Measurements from ENCODE around the gene SFT2D2.
"Not testable (repeated sequence)": the region's sequence is repeated elsewhere in the genome, so short reads cannot be mapped to it uniquely, and the experiment has no call there.

Gene SFT2D2

GRCh38 chr1:168225476-168226190, at the start of gene SFT2D2:
Gene SFT2D2 (plus strand): TSS chr1:168226004. CDS start chr1:168226080, 76 bp downstream.
- DNase-seq = peak; percentile 72

DNA sequence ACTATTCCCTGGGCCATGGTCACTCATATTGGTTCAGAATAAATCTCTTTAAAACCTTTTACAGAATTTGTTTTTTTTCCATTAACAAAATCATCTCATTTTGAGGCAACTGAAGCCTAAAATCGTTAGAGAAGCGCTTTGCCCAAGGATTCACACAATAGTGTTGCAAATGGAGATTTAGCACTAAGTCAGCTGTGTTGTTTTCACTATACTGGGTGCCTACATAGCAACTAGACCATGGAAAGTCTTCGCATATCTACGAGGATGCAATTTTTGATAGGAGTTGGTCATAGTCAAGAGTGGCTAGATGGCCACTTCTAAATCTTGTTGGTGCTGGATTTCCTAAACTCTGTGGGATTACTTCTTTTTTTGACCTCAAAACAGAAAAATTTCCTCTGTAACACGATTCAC, 47.6 kb upstream of the SFT2D2 start:
- no peak for DNase-seq

DNA sequence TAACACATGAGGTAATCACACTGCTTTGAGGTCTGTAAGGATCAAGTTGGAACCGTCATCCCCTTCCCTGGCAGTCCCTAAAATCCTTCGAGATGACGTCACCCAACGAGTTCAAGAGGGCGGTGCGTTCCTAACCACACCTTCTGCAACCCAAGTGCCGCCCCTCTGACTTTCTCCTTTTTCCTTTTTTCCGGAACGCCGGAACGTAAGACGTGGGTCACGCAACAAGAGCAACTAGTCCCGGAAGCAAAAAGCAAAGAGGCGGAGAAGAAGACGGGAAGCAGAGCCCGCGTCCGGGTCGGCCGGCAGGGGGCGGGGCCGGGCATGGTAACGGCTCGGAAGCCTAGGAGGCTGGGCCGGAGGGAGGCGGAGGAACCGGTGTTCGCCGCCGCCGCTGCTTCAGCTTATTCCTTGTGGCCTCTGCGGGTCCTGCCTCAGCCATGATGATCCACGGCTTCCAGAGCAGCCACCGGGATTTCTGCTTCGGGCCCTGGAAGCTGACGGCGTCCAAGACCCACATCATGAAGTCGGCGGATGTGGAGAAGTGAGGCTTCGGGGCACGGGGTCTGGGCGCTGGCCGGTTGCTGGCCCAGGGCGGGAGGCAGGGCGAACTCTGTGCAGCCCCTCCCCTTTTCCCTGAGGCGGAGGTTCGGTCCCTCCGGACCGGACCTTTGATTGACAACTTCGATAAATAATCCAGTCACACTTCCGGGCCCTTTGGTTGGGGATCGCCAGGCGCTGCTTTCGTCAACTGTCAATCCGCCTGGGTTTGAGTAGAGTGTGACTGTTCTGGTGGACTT, 47.0 kb upstream of the SFT2D2 start, which contains the start of gene TIPRL:
TIPRL (plus strand) TSS at position 325 of the 800 bp plus-strand sequence; CDS start at position 441, 116 bp downstream.
- DNase-seq = peak; percentile 98

GRCh38 chr1:168179438-168180147, 46.2 kb upstream of the SFT2D2 start:
- DNase-seq = no peak

GRCh38 chr1:168180148-168180524, 45.7 kb upstream of the SFT2D2 start:
- DNase-seq = no peak

DNA sequence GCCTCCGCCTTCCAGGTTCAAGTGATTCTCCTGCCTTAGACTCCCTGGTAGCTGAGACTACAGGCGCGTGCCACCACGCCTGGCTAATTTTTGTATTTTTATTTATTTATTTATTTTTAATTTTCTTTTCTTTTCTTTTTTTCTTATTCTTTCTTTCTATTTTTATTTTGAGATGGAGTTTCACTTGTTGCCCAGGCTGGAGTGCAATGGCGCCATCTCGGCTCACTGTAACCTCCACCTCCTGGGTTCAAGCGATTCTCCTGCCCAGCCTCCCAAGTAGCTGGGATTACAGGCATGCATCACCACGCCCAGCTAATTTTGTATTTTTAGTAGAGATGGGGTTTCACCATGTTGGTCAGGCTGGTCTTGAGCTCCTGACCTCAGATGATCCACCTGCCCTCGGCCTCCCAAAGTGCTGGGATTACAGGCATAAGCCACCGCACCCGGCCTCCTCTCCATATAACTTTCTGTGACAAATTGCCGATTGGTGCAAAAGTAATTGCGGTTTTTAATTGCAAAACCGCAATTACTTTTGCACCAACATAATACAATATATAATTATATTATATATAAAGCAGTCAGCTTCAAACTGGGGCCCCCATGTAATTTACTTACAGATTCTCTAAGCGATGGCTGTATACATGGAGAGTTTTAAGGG, 44.6 kb upstream of the SFT2D2 start:
- not testable (repeated sequence) for DNase-seq

- DNase-seq = no peak
These were observed 38.6 kb upstream of the SFT2D2 start for GRCh38 chr1:168187177-168187576.

DNA sequence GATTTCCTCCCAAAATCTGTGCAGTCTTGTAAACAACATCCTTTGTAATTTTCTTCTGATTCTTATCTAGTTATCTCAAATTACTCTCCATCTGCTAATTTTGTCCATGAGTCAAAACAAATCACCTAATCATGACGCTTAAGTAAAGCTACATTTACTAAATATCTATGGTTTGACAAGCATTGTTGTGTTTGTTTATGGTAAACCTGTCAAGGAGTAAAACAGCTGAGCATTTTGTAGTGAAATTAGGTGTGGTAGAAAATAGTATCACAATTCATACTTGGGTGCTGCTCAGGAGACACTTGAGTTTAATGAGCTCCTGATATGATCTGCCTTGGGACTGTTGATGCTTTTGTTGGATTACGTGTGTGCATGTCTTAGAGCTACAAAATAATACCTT, 35.4 kb upstream of the SFT2D2 start:
- no peak for DNase-seq

GRCh38 chr1:168195199-168196135, 30.3 kb upstream of the SFT2D2 start:
- DNase-seq = no peak

GRCh38 chr1:168199056-168199455, 26.7 kb upstream of the SFT2D2 start:
- DNase-seq = no peak

GRCh38 chr1:168202941-168203654, 22.7 kb upstream of the SFT2D2 start:
- no peak for DNase-seq

GRCh38 chr1:168206111-168206510, 19.7 kb upstream of the SFT2D2 start:
- no peak for DNase-seq

DNA sequence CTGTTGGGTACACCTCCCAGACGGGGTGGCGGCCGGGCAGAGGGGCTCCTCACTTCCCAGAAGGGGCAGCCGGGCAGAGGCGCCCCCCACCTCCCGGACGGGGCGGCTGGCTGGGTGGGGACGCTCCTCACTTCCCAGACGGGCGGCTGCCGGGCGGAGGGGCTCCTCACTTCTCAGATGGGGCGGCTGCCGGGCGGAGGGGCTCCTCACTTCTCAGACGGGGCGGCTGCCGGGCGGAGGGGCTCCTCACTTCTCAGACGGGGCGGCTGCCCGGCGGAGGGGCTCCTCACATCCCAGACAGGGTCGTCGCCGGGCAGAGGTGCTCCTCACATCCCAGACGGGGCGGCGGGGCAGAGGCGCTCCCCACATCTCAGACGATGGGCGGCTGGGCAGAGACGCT, 18.1 kb upstream of the SFT2D2 start:
- DNase-seq = not testable (repeated sequence)

- DNase-seq = no peak
These were observed 15.5 kb upstream of the SFT2D2 start for GRCh38 chr1:168210312-168210711.

- no peak for DNase-seq
These were observed 12.5 kb upstream of the SFT2D2 start for GRCh38 chr1:168213349-168213748.

DNA sequence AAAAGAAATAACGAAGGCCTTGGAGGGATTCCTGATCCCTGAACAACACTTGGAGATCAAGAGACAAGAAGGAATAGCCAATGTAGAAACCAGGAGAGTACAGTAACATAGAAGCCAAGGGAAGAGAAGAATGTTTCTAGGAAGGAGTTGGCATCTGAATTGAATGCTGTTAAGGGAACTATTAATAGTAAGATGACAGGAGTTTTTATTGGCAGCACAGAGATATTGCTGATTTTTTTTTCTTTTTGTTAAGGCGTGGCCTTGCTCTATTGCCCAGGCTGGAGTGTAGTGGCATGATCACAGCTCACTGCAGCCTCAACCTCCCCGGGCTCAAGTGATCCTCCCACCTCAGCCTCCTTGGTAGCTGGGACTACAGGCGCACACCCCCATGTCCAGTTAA, 9.6 kb upstream of the SFT2D2 start:
- DNase-seq = no peak

DNA sequence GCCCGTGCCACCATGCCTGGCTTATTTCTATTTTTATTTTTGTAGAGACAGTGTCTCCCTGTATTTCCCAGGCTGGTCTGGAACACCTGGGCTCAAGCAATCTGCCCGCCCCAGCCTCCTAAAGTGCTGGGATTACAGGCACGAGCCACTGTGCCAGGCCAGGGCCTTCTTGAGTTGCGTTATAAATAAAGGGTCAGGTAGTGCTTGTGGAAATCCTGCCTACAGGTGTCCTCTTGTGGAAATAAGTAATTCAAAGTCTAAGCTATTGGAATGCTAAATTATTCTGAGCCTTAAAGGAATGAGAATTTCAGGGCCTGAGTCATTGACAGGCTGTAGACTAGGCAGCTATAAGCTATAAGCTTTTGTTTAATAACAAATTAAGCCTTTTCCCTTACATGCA, 8.1 kb upstream of the SFT2D2 start:
- DNase-seq = no peak

GRCh38 chr1:168218658-168219057, 7.1 kb upstream of the SFT2D2 start:
- no peak for DNase-seq

DNA sequence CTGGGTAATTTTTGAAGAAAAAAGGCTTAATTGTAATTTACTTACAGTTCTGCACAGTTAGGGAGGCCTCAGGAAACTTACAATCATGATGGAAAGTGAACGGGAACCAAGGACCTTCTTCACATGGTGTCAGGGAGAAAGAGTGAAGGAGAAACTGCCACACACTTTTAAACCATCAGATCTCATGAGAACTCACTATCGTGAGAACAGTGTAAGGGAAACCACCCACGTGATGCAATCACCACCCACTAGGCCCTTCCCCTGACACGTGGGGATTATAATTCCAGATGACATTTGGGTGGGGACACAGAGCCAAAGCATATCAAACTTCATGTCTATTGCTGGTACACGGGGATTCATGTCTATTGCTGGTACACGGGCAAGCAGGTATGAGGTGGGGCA, 5.3 kb upstream of the SFT2D2 start:
- DNase-seq = no peak

DNA sequence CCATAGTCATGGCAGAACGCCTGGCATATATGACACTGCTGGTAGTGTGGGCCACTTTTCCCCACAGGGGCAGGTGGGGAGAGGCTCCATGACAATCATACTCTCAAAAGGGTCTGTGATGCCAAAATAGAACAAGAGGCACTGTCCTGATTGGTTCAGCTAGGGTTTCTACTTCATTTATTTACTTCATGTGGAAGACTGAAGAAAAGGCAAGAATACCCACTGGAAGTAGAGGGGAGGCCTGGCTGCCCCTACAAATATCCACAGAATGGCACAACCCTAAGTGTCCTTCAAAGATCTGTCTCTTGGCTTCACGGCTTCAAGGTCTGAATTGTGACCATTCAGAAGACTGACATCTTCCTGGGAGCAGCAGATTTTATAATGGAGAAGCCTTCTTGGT, 4.5 kb upstream of the SFT2D2 start:
- DNase-seq = no peak

DNA sequence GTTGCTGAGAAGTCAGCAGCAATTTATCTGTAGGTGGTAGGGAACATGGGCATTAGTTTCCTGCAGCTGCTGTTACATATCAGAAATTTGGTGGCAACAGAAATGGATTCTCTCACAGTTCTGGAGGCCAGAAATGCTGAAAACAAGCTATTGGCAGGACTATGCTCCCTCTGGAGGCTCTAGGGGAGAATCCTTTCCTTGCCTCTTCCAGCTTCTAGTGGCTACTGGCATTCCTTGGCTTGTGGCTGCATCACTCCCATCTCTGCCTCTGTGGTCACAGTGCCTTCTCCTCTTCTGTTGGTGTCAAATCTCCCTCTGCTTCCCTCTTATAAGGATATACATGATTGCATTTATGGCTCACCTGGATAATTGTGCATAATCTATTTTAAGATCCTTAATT, 2.5 kb upstream of the SFT2D2 start:
- DNase-seq = no peak

Measured in NCI-H1694 treated with DMSO at 0.1 percent for 48 hours (cell line).